Gastroesophageal sphincter (tissue), 4 donors: Measurements from ENCODE around the gene TRABD2B. TPM values are rescaled to one million over a fixed set of nuclear protein-coding genes. Genes with fewer than 3 reads are reported as not detected.

ENCODE experiments used
- ATAC-seq: fragments of 150-250 bp; one replicate; pipeline ENCODE4 v1.9.1; 2016; ENCODE audit warnings: mild to moderate bottlenecking, moderate library complexity
- H3K27ac ChIP-seq, 4 donors: fragments of 200-600 bp; sonication (generic) in 3 of 4; 1 replicate in 3 of 4; 2 replicates in 1 of 4; pipeline ENCODE4 v1.5.1; 2016 to 2019
- H3K27me3 ChIP-seq: fragments of 200-600 bp; sonication (generic); one replicate; pipeline ENCODE4 v1.5.1; 2019
- H3K36me3 ChIP-seq, 2 donors: fragments of 200-600 bp; sonication (generic); one replicate each; pipeline ENCODE4 v1.5.1; 2019; ENCODE audit warnings: control low read depth in 1 of 2
- H3K4me1 ChIP-seq, 3 donors: fragments of 200-600 bp; sonication (generic); 1 replicate in 2 of 3; 2 replicates in 1 of 3; pipeline ENCODE4 v1.5.1; 2016 to 2019; ENCODE audit warnings: control low read depth in 2 of 3
- H3K4me3 ChIP-seq, 2 donors: fragments of 200-600 bp; sonication (generic); one replicate each; pipeline ENCODE4 v1.5.1; 2019; ENCODE audit warnings: mild to moderate bottlenecking in 1 of 2, moderate library complexity in 1 of 2
- H3K9me3 ChIP-seq, 3 donors: fragments of 200-600 bp; sonication (generic); one replicate each; pipeline ENCODE4 v1.5.1; 2017 to 2019; ENCODE audit warnings: control low read depth in 2 of 3
- CTCF ChIP-seq, 4 experiments: fragments of 200-600 bp in 2 of 4; fragments of 450-650 bp in 2 of 4; sonication (generic) in 1 of 4; IDR thresholded peaks; one replicate each; pipeline ENCODE4 v1.5.1; 2017 to 2019; ENCODE audit warnings: antibody characterized with exemption in 4 of 4, mild to moderate bottlenecking in 2 of 4, moderate library complexity in 2 of 4
- EP300 ChIP-seq: sonication (generic); formaldehyde crosslinking; IDR thresholded peaks from one replicate; pipeline ENCODE4 v1.6.1; 2017; ENCODE audit warnings: antibody characterized with exemption, mild to moderate bottlenecking
- POLR2A ChIP-seq, 2 donors: fragments of 450-650 bp; IDR thresholded peaks; one replicate each; pipeline ENCODE4 v1.6.1; 2017; ENCODE audit warnings: antibody characterized with exemption in 2 of 2, mild to moderate bottlenecking in 2 of 2, moderate library complexity in 1 of 2
- POLR2AphosphoS5 ChIP-seq: sonication (generic); formaldehyde crosslinking; IDR thresholded peaks from one replicate; pipeline ENCODE4 v1.6.1; 2017; ENCODE audit warnings: antibody characterized with exemption
- WGBS, 2 donors: methylation state at CpG; one replicate each; pipeline ENCODE4 v1.1.5; 2018; ENCODE audit warnings: low coverage in 1 of 2; 5-methylcytosine and 5-hydroxymethylcytosine counted together
- total RNA-seq, 4 donors: library from RNA; depleted of rRNA; stranded (reverse); fragments of >200 nt; gene quantifications; one replicate each; pipeline ENCODE4 v1.1.0, GENCODE V29; 2016

Gene TRABD2B
- total RNA-seq, 4 donors from 2014 or later = 2.6 to 6.5 (median 3.4) TPM

GRCh38 chr1:47871799-47872353, 125.3 kb downstream of the TRABD2B start:
- H3K4me1 ChIP-seq = peaks cover 0 to 27% (median 13%) of the 10 kb centered on the region in 3 donors
- no peaks in the 10 kb centered on the region for H3K9me3 ChIP-seq
- H3K27ac ChIP-seq = no peak overlapping the region
- no peak for TF ChIP-seq POLR2A (IDR thresholded peaks at IDR 0.05)
- no peak for TF ChIP-seq POLR2AphosphoS5
- TF ChIP-seq EP300 = no peak
- no peak for TF ChIP-seq CTCF (IDR thresholded peaks at IDR 0.05)
- no peak for ATAC-seq
- H3K36me3 ChIP-seq = no peaks in the 10 kb centered on the region
- H3K4me3 ChIP-seq = no peak overlapping the region
- WGBS, 2 donors = 100% methylated on average over 1 of the region's 2 CpGs; no CpG with 5 or more reads in 1 of the 2 donors
- H3K27me3 ChIP-seq = no peaks in the 10 kb centered on the region

GRCh38 chr1:47870946-47871676, 126.1 kb downstream of the TRABD2B start:
- peaks cover 0 to 27% (median 11%) of the 10 kb centered on the region in 3 donors for H3K4me1 ChIP-seq
- no peak for ATAC-seq
- H3K27me3 ChIP-seq = no peaks in the 10 kb centered on the region
- no peak overlapping the region for H3K4me3 ChIP-seq
- TF ChIP-seq POLR2A (IDR thresholded peaks at IDR 0.05) (no peak), POLR2AphosphoS5 (no peak), EP300 (no peak), CTCF (IDR thresholded peaks at IDR 0.05) (no peak)
- H3K27ac ChIP-seq = no peak overlapping the region
- WGBS, 2 donors = 71 to 88% methylated on average over 2 to 5 of the region's 8 CpGs
- H3K9me3 ChIP-seq = no peaks in the 10 kb centered on the region
- H3K36me3 ChIP-seq = no peaks in the 10 kb centered on the region

DNA sequence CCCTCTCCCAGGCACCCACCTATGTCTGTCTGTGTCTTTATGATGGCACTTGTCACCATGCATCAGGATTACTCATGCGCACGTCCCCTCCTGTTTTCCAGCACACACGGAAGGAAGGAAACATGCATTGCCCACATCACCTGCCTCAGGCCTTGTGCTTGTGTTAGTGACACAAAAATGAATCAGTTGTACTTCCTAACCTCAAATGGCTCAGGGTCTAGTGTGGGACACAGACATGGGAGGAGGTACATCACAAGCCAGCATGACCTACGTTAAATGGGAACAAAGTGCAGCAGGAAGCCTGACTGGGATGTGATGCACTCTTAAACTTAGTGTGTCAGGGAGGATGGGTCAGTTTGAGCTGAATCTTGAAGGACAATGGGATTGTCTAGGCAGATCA, 126.7 kb downstream of the TRABD2B start:
- H3K4me3 ChIP-seq = no peak overlapping the region
- H3K36me3 ChIP-seq = no peaks in the 10 kb centered on the region
- no peaks in the 10 kb centered on the region for H3K9me3 ChIP-seq
- no peaks in the 10 kb centered on the region for H3K27me3 ChIP-seq
- 83 to 100% methylated on average over 1 to 4 of the region's 4 CpGs for WGBS, 2 donors
- no peak for ATAC-seq
- TF ChIP-seq POLR2AphosphoS5 = no peak
- TF ChIP-seq POLR2A (IDR thresholded peaks at IDR 0.05) = no peak
- no peak for TF ChIP-seq CTCF (IDR thresholded peaks at IDR 0.05)
- TF ChIP-seq EP300 = no peak
- peaks cover 0 to 23% (median 9%) of the 10 kb centered on the region in 3 donors for H3K4me1 ChIP-seq
- no peak overlapping the region for H3K27ac ChIP-seq

DNA sequence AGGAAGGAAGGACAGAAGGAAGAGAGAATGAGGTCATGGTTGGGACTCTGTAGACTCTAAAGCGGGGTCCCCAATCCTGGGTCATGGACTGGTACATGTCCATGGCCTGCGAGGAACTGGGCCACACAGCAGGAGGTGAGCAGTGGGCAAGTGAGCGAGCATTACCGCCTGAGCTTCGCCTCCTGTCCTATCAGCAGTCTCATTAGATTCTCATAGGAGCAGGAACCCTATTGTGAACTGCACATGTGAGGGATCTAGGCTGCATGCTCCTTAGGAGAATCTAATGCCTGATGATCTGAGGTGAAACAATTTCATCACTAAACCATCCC, 128.9 kb downstream of the TRABD2B start:
- Histone ChIP-seq H3K9me3 (no peaks in the 10 kb centered on the region), H3K27me3 (no peaks in the 10 kb centered on the region), H3K4me3 (no peak overlapping the region), H3K27ac (no peak overlapping the region), H3K4me1 (peaks cover 0 to 15% (median 9%) of the 10 kb centered on the region in 3 donors), H3K36me3 (no peaks in the 10 kb centered on the region)
- TF ChIP-seq EP300 = no peak
- no peak for TF ChIP-seq CTCF (IDR thresholded peaks at IDR 0.05)
- TF ChIP-seq POLR2A (IDR thresholded peaks at IDR 0.05) = no peak
- TF ChIP-seq POLR2AphosphoS5 = no peak
- no peak for ATAC-seq
- 90% methylated on average over 2 of the region's 5 CpGs; no CpG with 5 or more reads in 1 of the 2 donors for WGBS, 2 donors
